GM12878 (cell line): Measurements from ENCODE around the gene FGFR2. TPM values are rescaled to one million over a fixed set of nuclear protein-coding genes. Genes with fewer than 3 reads are reported as not detected.

Source experiments
- ATAC-seq: fragments of 200-7000 bp; cut with Tn5 transposase; 3 replicates; pipeline ENCODE4 v1.9.1; 2020; ENCODE audit warnings: mild to moderate bottlenecking, moderate library complexity
- BruUV-seq: library from RNA; stranded (reverse); fragments of 400-500 nt; replicated peaks from 2 replicates; lab custom pipeline; 2021; lab: Mats Ljungman, UMichigan
- CTCF ChIA-PET: fragments of 300-600 bp; sonication (Branson Sonifier 250); formaldehyde crosslinking; extraction: SDS; loops from one replicate; lab custom pipeline; 2021; ENCODE audit warnings: inconsistent platforms; lab: Yijun Ruan, JAX
- POLR2A ChIA-PET: fragments of 350-600 bp; formaldehyde crosslinking; extraction: SDS; loops from one replicate; lab custom pipeline; 2021; ENCODE audit warnings: inconsistent platforms; lab: Charles Lee
- RAD21 ChIA-PET: fragments of 300-600 bp; sonication (Branson Sonifier 250); formaldehyde crosslinking; loops from one replicate; lab custom pipeline; 2023; ENCODE audit warnings: antibody characterized with exemption; ENCODE audit not compliant: unreplicated experiment; lab: Charles Lee
- SMC1A ChIA-PET: fragments of 300-600 bp; sonication (Branson Sonifier 250); formaldehyde crosslinking; loops from one replicate; lab custom pipeline; 2023; ENCODE audit not compliant: unreplicated experiment, uncharacterized antibody; lab: Charles Lee
- DNase-seq: peaks from one replicate; pipeline ENCODE4 v3.0.0-alpha.2; 2011; ENCODE audit warnings: low read depth, low spot score
- FAIRE-seq: peaks from 3 replicates; lab custom pipeline; 2011; peaks lifted over from hg19 to GRCh38; lab: Jason Lieb, UNC
- H2AFZ ChIP-seq: 2 replicates; pipeline ENCODE4 v1.6.0; 2011; ENCODE audit warnings: low read depth, low read length, control low read depth; ENCODE audit not compliant: control insufficient read depth
- H3K27ac ChIP-seq: 2 replicates; pipeline ENCODE4 v1.5.1; 2011; ENCODE audit warnings: control low read depth; ENCODE audit not compliant: control insufficient read depth, insufficient read depth
- H3K27me3 ChIP-seq, 2 experiments: replicated peaks in 1 of 2; 2 replicates each; pipeline versions ENCODE4 v1.6.0 to v1.6.1; 2011; ENCODE audit warnings: low read length in 1 of 2; ENCODE audit not compliant: control insufficient read depth in 2 of 2, insufficient read depth in 2 of 2
- H3K36me3 ChIP-seq, 2 experiments: 2 replicates each; pipeline ENCODE4 v1.5.1; 2011; ENCODE audit warnings: low read length in 1 of 2; ENCODE audit not compliant: control insufficient read depth in 2 of 2, insufficient read depth in 2 of 2
- H3K4me1 ChIP-seq: 2 replicates; pipeline ENCODE4 v1.6.1; 2011; ENCODE audit warnings: mild to moderate bottlenecking, low read length, moderate library complexity, mixed read lengths; ENCODE audit not compliant: control insufficient read depth, insufficient read depth
- H3K4me2 ChIP-seq: 2 replicates; pipeline ENCODE4 v1.6.0; 2011; ENCODE audit warnings: control low read depth; ENCODE audit not compliant: control insufficient read depth, insufficient read depth
- H3K4me3 ChIP-seq: fragments of 200-600 bp; sonication (generic); 2 replicates; pipeline ENCODE4 v1.5.1; 2016
- H3K79me2 ChIP-seq: 2 replicates; pipeline ENCODE4 v1.6.0; 2011; ENCODE audit warnings: low read length; ENCODE audit not compliant: control insufficient read depth, insufficient read depth
- H3K9ac ChIP-seq: 2 replicates; pipeline ENCODE4 v1.8.0; 2011; ENCODE audit warnings: low read length, control low read depth, mixed read lengths; ENCODE audit not compliant: control insufficient read depth, insufficient read depth
- H3K9me3 ChIP-seq: replicated peaks from 3 replicates; pipeline ENCODE4 v1.5.1; 2011; ENCODE audit warnings: mild to moderate bottlenecking, low read length; ENCODE audit not compliant: control insufficient read depth, insufficient read depth
- H4K20me1 ChIP-seq: 2 replicates; pipeline ENCODE4 v1.6.0; 2011; ENCODE audit not compliant: control insufficient read depth, insufficient read depth
- BACH1 ChIP-seq: fragments of 450-650 bp; IDR thresholded peaks from 2 replicates; pipeline ENCODE4 v1.6.1; 2017; ENCODE audit warnings: mild to moderate bottlenecking, borderline replicate concordance
- BCL3 ChIP-seq: IDR thresholded peaks from 2 replicates; pipeline ENCODE4 v1.6.1; 2011; ENCODE audit warnings: borderline replicate concordance, low read depth, mild to moderate bottlenecking, moderate library complexity, low read length; ENCODE audit not compliant: insufficient read depth, poor library complexity, severe bottlenecking
- BRCA1 ChIP-seq: IDR thresholded peaks from 2 replicates; pipeline ENCODE4 v1.6.1; 2011; ENCODE audit warnings: low read depth, low read length, improper control_type of control experiment
- CHD2 ChIP-seq: IDR thresholded peaks from 2 replicates; pipeline ENCODE4 v1.6.1; 2011; ENCODE audit warnings: low read depth, low read length, improper control_type of control experiment, borderline replicate concordance
- EZH2 ChIP-seq: IDR thresholded peaks from 2 replicates; pipeline ENCODE4 v1.6.1; 2012; ENCODE audit warnings: low read depth, mild to moderate bottlenecking, control low read depth, inconsistent platforms, low read length, borderline replicate concordance; ENCODE audit not compliant: control insufficient read depth
- FOS ChIP-seq: IDR thresholded peaks from 3 replicates; pipeline ENCODE4 v1.6.1; 2011; ENCODE audit warnings: borderline replicate concordance; ENCODE audit not compliant: insufficient read length; ENCODE audit errors: extremely low read depth
- IKZF1 ChIP-seq: fragments of 450-650 bp; conservative IDR thresholded peaks from 2 replicates; pipeline ENCODE4 v1.6.1; 2017; ENCODE audit warnings: antibody characterized with exemption, mild to moderate bottlenecking
- KLF5 ChIP-seq: fragments of 450-650 bp; IDR thresholded peaks from 2 replicates; pipeline ENCODE4 v1.6.1; 2014; ENCODE audit warnings: mild to moderate bottlenecking; ENCODE audit not compliant: partially characterized antibody
- MAX ChIP-seq: IDR thresholded peaks from 2 replicates; pipeline ENCODE4 v1.6.1; 2012; ENCODE audit warnings: low read depth, low read length, improper control_type of control experiment
- RBBP5 ChIP-seq: fragments of 200-600 bp; sonication (generic); conservative IDR thresholded peaks from 2 replicates; pipeline ENCODE4 v1.6.1; 2016
- SREBF2 ChIP-seq: IDR thresholded peaks from 2 replicates; pipeline ENCODE4 v1.6.1; 2012; ENCODE audit warnings: mild to moderate bottlenecking, low read length
- TAF1 ChIP-seq: IDR thresholded peaks from 2 replicates; pipeline ENCODE4 v1.6.1; 2011; ENCODE audit warnings: mild to moderate bottlenecking, low read depth, low read length, borderline replicate concordance
- YBX1 ChIP-seq: fragments of 450-650 bp; IDR thresholded peaks from 2 replicates; pipeline ENCODE4 v1.6.1; 2016; ENCODE audit warnings: antibody characterized with exemption
- YY1 ChIP-seq: IDR thresholded peaks from 2 replicates; pipeline ENCODE4 v1.6.1; 2011; ENCODE audit warnings: low read depth, mild to moderate bottlenecking, low read length
- ZBTB33 ChIP-seq: fragments of 450-650 bp; IDR thresholded peaks from 2 replicates; pipeline ENCODE4 v1.6.1; 2017; ENCODE audit warnings: mild to moderate bottlenecking
- ZNF217 ChIP-seq: fragments of 450-650 bp; IDR thresholded peaks from 2 replicates; pipeline ENCODE4 v1.6.1; 2017; ENCODE audit warnings: antibody characterized with exemption, mild to moderate bottlenecking
- ZNF384 ChIP-seq: IDR thresholded peaks from 2 replicates; pipeline ENCODE4 v1.6.1; 2012; ENCODE audit warnings: low read depth, mild to moderate bottlenecking, low read length, improper control_type of control experiment, borderline replicate concordance
- ZNF622 ChIP-seq: fragments of 450-650 bp; IDR thresholded peaks from 2 replicates; pipeline ENCODE4 v1.6.1; 2017; ENCODE audit warnings: mild to moderate bottlenecking, inconsistent platforms
- WGBS: methylation state at CpG from one replicate; pipeline ENCODE4 v1.1.6; 2016; ENCODE audit warnings: low lambda C conversion rate; ENCODE audit not compliant: insufficient replicate concordance, insufficient coverage; ENCODE audit errors: missing lambda C conversion rate; 5-methylcytosine and 5-hydroxymethylcytosine counted together
- in situ Hi-C: fragments of 300-500 bp; cut with MboI; formaldehyde crosslinking; loops from 9 replicates; pipeline ENCODE4 v1.14.3; 2018; ENCODE audit warnings: mixed read lengths
- intact Hi-C: fragments of 100-400 bp; cut with micrococcal nuclease; formaldehyde crosslinking; loops from one replicate; pipeline ENCODE4 v1.14.2; 2022; ENCODE audit not compliant: unreplicated experiment
- polyA plus RNA-seq, 11 experiments: library from polyadenylated mRNA; depleted of rRNA in 4 of 11; unstranded in 6 of 11; stranded (reverse) in 5 of 11; fragments of >200 nt; fragmentation: Nextera tagmentation in 4 of 11; fragmentation: Illumina TruSeq in 1 of 11; extraction: Ambion mirVana in 4 of 11; extraction: Trizol in 1 of 11; gene quantifications; 1 replicate in 1 of 11; 2 replicates in 10 of 11; pipeline versions ENCODE4 v1.2.1 to v1.2.3, GENCODE V29; 2011 to 2016; ENCODE audit warnings: inconsistent platforms in 2 of 11, missing spikeins in 2 of 11, low read depth in 1 of 11
- total RNA-seq, 4 experiments: library from RNA; depleted of rRNA in 3 of 4; stranded (reverse); fragments of >200 nt in 3 of 4; fragmentation: Illumina TruSeq in 1 of 4; extraction: Trizol in 1 of 4; gene quantifications; 2 replicates each; pipeline versions ENCODE4 v1.2.1 to v1.2.3, GENCODE V29; 2013 to 2021

The FGFR2 gene
- total and polyA plus RNA-seq, 10 of the 15 experiments (the other 5 are each of a cell fraction or from before 2014, with no cell fraction given) = 0.04 to 0.15 TPM; not detected in 8

- intact Hi-C loops (no loop called here), in situ Hi-C loops (no loop called here)
- Histone ChIP-seq H2AFZ (no peak overlapping the region), H3K27me3 (peaks cover 2 to 7% of the 10 kb centered on the region in 2 experiments; a peak in 3 of 4 replicates), H3K27ac (no peak overlapping the region), H3K36me3 (no peaks in the 10 kb centered on the region), H3K9ac (no peak overlapping the region), H3K4me3 (no peak overlapping the region), H4K20me1 (no peaks in the 10 kb centered on the region), H3K9me3 (no peaks in the 10 kb centered on the region), H3K4me2 (no peak overlapping the region), H3K79me2 (no peaks in the 10 kb centered on the region), H3K4me1 (no peaks in the 10 kb centered on the region)
- BruUV-seq = no TSS peak
- FAIRE-seq = no peak
- ChIA-PET CTCF (no interaction called here), POLR2A (no interaction called here), RAD21 (no interaction called here), SMC1A (no interaction called here)
- no peak for DNase-seq
- 28% methylated on average over 18 of the region's 18 CpGs for WGBS
- ATAC-seq = no peak
- TF ChIP-seq FOS (no peak), IKZF1 (no peak), ZNF622 (no peak), EZH2 (no peak), CHD2 (no peak), ZBTB33 (no peak), KLF5 (no peak), TAF1 (no peak), BACH1 (no peak), YY1 (no peak), ZNF217 (no peak), SREBF2 (no peak), ZNF384 (no peak), YBX1 (no peak), RBBP5 (no peak), BCL3 (no peak), BRCA1 (no peak), MAX (no peak)
These were observed 5.9 kb downstream of the FGFR2 start for GRCh38 chr10:121592155-121592890.
